A549 (cell line): Measurements from ENCODE around the gene PGAP3. TPM values are rescaled to one million over a fixed set of nuclear protein-coding genes. Genes with fewer than 3 reads are reported as not detected.
A peak's percentile ranks its signal among the peaks of the same experiment; 100 is the strongest.

Source experiments
- ATAC-seq, 2 experiments: fragments of 200-7000 bp in 1 of 2; fragments of >200 bp in 1 of 2; cut with Nextera tagmentation in 1 of 2; cut with Tn5 transposase in 1 of 2; 3 replicates each; pipeline versions ENCODE4 v1.8.0 to v1.9.1; 2018 to 2020; ENCODE audit warnings: mild to moderate bottlenecking in 1 of 2, moderate library complexity in 1 of 2
- CTCF ChIA-PET: fragments of 300-600 bp; sonication (Branson Sonifier 250); formaldehyde crosslinking; extraction: SDS; loops from one replicate; lab custom pipeline; 2021; ENCODE audit warnings: antibody characterized with exemption, inconsistent platforms; lab: Yijun Ruan, JAX
- POLR2A ChIA-PET: fragments of 350-600 bp; formaldehyde crosslinking; extraction: SDS; loops from one replicate; lab custom pipeline; 2021; ENCODE audit warnings: antibody characterized with exemption, inconsistent platforms; lab: Yijun Ruan, JAX
- DNase-seq, 2 experiments: peaks; one replicate each; pipeline versions ENCODE4 v3.0.0 to v3.0.0-alpha.2; 2011 to 2016; ENCODE audit warnings: low read depth in 1 of 2, low spot score in 1 of 2
- FAIRE-seq: peaks from 2 replicates; lab custom pipeline; 2011; peaks lifted over from hg19 to GRCh38; lab: Jason Lieb, UNC
- H3K27ac ChIP-seq, 2 experiments: fragments of >200 bp; sonication (Bioruptor Twin); formaldehyde crosslinking; 3 replicates each; pipeline ENCODE4 v1.5.1; 2016 to 2017
- H3K4me1 ChIP-seq: fragments of >200 bp; sonication (Bioruptor Twin); formaldehyde crosslinking; 3 replicates; pipeline ENCODE4 v1.6.1; 2016
- H3K4me2 ChIP-seq: fragments of >200 bp; sonication (Bioruptor Twin); formaldehyde crosslinking; 3 replicates; pipeline ENCODE4 v1.6.1; 2016
- H3K4me3 ChIP-seq: fragments of >200 bp; sonication (Bioruptor Twin); formaldehyde crosslinking; 3 replicates; pipeline ENCODE4 v1.5.1; 2016
- H3K9me3 ChIP-seq: fragments of >200 bp; sonication (Bioruptor Twin); formaldehyde crosslinking; 3 replicates; pipeline ENCODE4 v1.6.1; 2016
- CEBPB ChIP-seq, 2 experiments: fragments of >200 bp in 1 of 2; sonication (Bioruptor Twin) in 1 of 2; formaldehyde crosslinking in 1 of 2; IDR thresholded peaks; 2 replicates each; pipeline ENCODE4 v1.6.1; 2012 to 2016
- CHD4 ChIP-seq: fragments of 200-600 bp; sonication (generic); IDR thresholded peaks from 2 replicates; pipeline ENCODE4 v1.6.1; 2016; ENCODE audit warnings: antibody characterized with exemption, mild to moderate bottlenecking, borderline replicate concordance
- EP300 ChIP-seq, 2 experiments: fragments of >200 bp; sonication (Bioruptor Twin); formaldehyde crosslinking; IDR thresholded peaks; 2 replicates in 1 of 2; 3 replicates in 1 of 2; pipeline ENCODE4 v1.6.1; 2016 to 2017
- FOSB ChIP-seq: fragments of 250-450 bp; sonication (Bioruptor Pico); IDR thresholded peaks from 2 replicates; pipeline ENCODE4 v1.5.0; 2020; ENCODE audit warnings: mild to moderate bottlenecking, moderate library complexity
- GATA3 ChIP-seq: IDR thresholded peaks from 2 replicates; pipeline ENCODE4 v1.6.1; 2012; ENCODE audit warnings: borderline replicate concordance
- HOXA7 ChIP-seq: fragments of 250-450 bp; sonication (Bioruptor Pico); IDR thresholded peaks from 2 replicates; pipeline ENCODE4 v1.5.0; 2020; ENCODE audit warnings: mild to moderate bottlenecking, moderate library complexity
- HOXB5 ChIP-seq: fragments of 250-450 bp; sonication (Bioruptor Pico); IDR thresholded peaks from 2 replicates; pipeline ENCODE4 v1.5.0; 2020; ENCODE audit warnings: mild to moderate bottlenecking, moderate library complexity
- MAFK ChIP-seq: fragments of 450-650 bp; IDR thresholded peaks from 2 replicates; pipeline ENCODE4 v1.6.1; 2014; ENCODE audit not compliant: partially characterized antibody
- MAZ ChIP-seq: fragments of 150-350 bp; IDR thresholded peaks from 2 replicates; pipeline ENCODE4 v1.6.1; 2014; ENCODE audit warnings: antibody characterized with exemption, low read depth, low read length, borderline replicate concordance
- NFE2L2 ChIP-seq: fragments of 150-350 bp; conservative IDR thresholded peaks from 2 replicates; pipeline ENCODE4 v1.6.1; 2014; ENCODE audit warnings: low read length
- POLR2A ChIP-seq: IDR thresholded peaks from 2 replicates; pipeline ENCODE4 v1.6.1; 2012; ENCODE audit warnings: mild to moderate bottlenecking, low read length
- POLR2AphosphoS2 ChIP-seq: conservative IDR thresholded peaks from 2 replicates; pipeline ENCODE4 v1.6.1; 2012; ENCODE audit warnings: low read length, improper control_type of control experiment, inconsistent platforms
- RAD21 ChIP-seq, 2 experiments: fragments of >200 bp in 1 of 2; sonication (Bioruptor Twin) in 1 of 2; formaldehyde crosslinking in 1 of 2; IDR thresholded peaks in 1 of 2; conservative IDR thresholded peaks in 1 of 2; 2 replicates in 1 of 2; 3 replicates in 1 of 2; pipeline ENCODE4 v1.6.1; 2012 to 2018; ENCODE audit warnings: inconsistent platforms in 1 of 2
- SREBF2 ChIP-seq: fragments of 450-650 bp; IDR thresholded peaks from 2 replicates; pipeline ENCODE4 v1.6.1; 2014; ENCODE audit warnings: mild to moderate bottlenecking, moderate library complexity
- TP53 ChIP-seq: fragments of 250-450 bp; sonication (Bioruptor Pico); IDR thresholded peaks from 2 replicates; pipeline ENCODE4 v1.5.0; 2021; ENCODE audit warnings: mild to moderate bottlenecking, moderate library complexity
- ZFP36 ChIP-seq: fragments of 450-650 bp; IDR thresholded peaks from 2 replicates; pipeline ENCODE4 v1.6.1; 2014; ENCODE audit warnings: borderline replicate concordance; ENCODE audit not compliant: partially characterized antibody
- ZSCAN20 ChIP-seq: fragments of 250-450 bp; sonication (Bioruptor Pico); IDR thresholded peaks from 2 replicates; pipeline ENCODE4 v1.8.0; 2022; ENCODE audit warnings: mild to moderate bottlenecking, moderate library complexity
- WGBS: methylation state at CpG from one replicate; pipeline ENCODE4 v1.1.6; 2017; ENCODE audit errors: missing lambda C conversion rate; 5-methylcytosine and 5-hydroxymethylcytosine counted together
- polyA plus RNA-seq, 4 experiments: library from polyadenylated mRNA; depleted of rRNA in 3 of 4; stranded (reverse); fragments of >200 nt; fragmentation: RNase III in 1 of 4; extraction: RNeasy Plus Mini Kit Qiagen cat#74134 plus additional on column Dnase treatment in 1 of 4; gene quantifications; 2 replicates in 3 of 4; 3 replicates in 1 of 4; pipeline ENCODE4 v1.2.3, GENCODE V29; 2011 to 2017
- TF ChIP-seq, protein P1 (sequence below): fragments of >200 bp; sonication (Bioruptor Twin); formaldehyde crosslinking; IDR thresholded peaks from 3 replicates; pipeline ENCODE4 v1.6.1; 2016
- TF ChIP-seq, protein P2 (sequence below): IDR thresholded peaks from 2 replicates; pipeline ENCODE4 v1.6.1; 2012
- TF ChIP-seq, protein P3 (sequence below): IDR thresholded peaks from 2 replicates; pipeline ENCODE4 v1.6.1; 2012
- TF ChIP-seq, protein P4 (sequence below): IDR thresholded peaks from 2 replicates; pipeline ENCODE4 v1.6.1; 2012; ENCODE audit warnings: low read depth, borderline replicate concordance

Gene PGAP3
- polyA plus RNA-seq, 2 of the 4 experiments (the other 2 are of a cell fraction), result 7.3 to 8.5 TPM

DNA sequence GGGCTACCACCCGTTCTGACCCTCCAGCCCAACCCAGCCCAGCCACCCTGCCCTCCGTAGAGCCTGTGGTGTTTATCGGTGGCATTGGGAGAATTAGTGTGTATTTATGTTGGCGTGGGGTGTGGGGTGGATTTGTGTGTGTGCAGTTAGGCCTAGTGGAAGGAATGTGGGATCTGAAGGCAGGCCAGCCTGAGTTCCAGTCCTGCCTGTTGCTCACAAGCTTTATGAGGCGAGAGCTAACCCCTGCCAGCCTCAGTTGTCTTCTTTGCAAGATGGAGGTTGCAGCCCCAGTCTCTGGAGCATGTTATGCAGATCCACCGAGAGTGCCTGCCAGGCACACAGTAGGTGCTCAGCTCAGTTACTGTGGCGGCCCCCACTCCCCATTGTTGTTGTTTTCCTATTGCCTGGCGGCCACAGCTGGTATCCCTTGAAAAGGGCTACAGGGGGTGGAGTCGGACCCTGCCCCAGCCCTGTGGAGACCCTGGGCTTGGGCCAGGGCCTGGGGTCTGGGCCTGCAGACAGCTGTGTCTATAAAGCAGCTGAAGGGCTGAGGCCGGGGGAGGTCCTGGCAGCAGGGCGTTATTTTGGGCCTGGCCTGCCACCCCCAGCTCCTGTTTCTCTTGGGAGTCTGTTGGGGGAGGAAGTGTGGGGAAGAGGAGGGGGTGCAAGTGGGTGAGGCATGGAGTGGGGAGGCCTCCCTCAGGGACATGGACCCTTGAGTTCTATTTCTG is 17.1 kb upstream of the PGAP3 start:
- Histone ChIP-seq H3K4me1 (peaks cover 59% of the 10 kb centered on the region), H3K4me2 (peak overlapping the region; percentile 3; the same call in 1 of the 3 replicates), H3K4me3 (no peak overlapping the region), H3K27ac (peak overlapping the region in 1 of 2 experiments; percentile 24; a peak in 1 of 6 replicates)
- peak; percentile 38 to 40 for DNase-seq
- POLR2A ChIA-PET, result no interaction called here
- TF ChIP-seq SREBF2, result no peak
- TF ChIP-seq HOXB5, result no peak
- TF ChIP-seq, protein P1, sequence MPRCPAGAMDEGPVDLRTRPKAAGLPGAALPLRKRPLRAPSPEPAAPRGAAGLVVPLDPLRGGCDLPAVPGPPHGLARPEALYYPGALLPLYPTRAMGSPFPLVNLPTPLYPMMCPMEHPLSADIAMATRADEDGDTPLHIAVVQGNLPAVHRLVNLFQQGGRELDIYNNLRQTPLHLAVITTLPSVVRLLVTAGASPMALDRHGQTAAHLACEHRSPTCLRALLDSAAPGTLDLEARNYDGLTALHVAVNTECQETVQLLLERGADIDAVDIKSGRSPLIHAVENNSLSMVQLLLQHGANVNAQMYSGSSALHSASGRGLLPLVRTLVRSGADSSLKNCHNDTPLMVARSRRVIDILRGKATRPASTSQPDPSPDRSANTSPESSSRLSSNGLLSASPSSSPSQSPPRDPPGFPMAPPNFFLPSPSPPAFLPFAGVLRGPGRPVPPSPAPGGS, result no peak
- TF ChIP-seq, protein P2, sequence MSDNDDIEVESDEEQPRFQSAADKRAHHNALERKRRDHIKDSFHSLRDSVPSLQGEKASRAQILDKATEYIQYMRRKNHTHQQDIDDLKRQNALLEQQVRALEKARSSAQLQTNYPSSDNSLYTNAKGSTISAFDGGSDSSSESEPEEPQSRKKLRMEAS, result no peak
- TF ChIP-seq, protein P3, sequence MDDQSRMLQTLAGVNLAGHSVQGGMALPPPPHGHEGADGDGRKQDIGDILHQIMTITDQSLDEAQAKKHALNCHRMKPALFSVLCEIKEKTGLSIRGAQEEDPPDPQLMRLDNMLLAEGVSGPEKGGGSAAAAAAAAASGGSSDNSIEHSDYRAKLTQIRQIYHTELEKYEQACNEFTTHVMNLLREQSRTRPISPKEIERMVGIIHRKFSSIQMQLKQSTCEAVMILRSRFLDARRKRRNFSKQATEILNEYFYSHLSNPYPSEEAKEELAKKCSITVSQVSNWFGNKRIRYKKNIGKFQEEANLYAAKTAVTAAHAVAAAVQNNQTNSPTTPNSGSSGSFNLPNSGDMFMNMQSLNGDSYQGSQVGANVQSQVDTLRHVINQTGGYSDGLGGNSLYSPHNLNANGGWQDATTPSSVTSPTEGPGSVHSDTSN, result no peak
- no peak for TF ChIP-seq MAFK
- TF ChIP-seq TP53 (CRISPR knock-in tag), result no peak
- TF ChIP-seq, all 56 proteins: peak for 0
- FAIRE-seq (no peak), ATAC-seq (no peak)
- no peaks in the 10 kb centered on the region for H3K9me3 ChIP-seq
- CTCF ChIA-PET, result interaction anchor here (0.9 to 50.7 kb wide), 7 partner anchors 12 to 68 kb away, joined by 3 to 1391 read pairs (median 7); partner anchors contain the start of genes MIEN1, PGAP3, PPP1R1B and STARD3
- 85% methylated on average over 9 of the region's 11 CpGs for WGBS

DNA sequence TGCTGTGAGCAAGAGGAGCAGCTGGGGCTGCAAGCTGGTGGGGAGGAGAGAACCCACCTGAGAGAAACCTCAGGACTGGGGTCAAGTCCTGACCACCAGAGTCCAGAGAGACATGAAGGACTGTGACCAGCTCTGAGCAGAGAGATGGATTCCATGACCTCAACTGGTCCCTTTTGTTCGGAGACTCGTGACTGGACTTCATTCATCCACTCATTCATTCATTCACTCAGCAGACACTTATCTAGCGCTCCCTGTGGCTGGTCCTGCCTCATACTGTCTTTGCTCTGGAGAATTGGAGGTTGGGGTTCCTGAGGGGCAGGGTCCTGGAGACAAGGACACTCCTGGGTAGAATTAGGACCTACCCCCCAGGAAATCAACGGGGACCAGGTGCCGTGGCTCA is 16.1 kb upstream of the PGAP3 start:
- ChIA-PET POLR2A (interaction anchor here (1.0 kb wide), 1 partner anchor 26 kb away, joined by 4 read pairs; the partner anchor contains the start of gene MIEN1), CTCF (interaction anchor here (0.6 to 50.7 kb wide), 7 partner anchors 11 to 66 kb away, joined by 3 to 1391 read pairs (median 4); partner anchors contain the start of genes MIEN1, PGAP3, PNMT and PPP1R1B)
- peak overlapping the region; percentile 39 to 49 for H3K27ac ChIP-seq
- no peak for DNase-seq
- H3K4me2 ChIP-seq, result peak overlapping the region; percentile 81
- TF ChIP-seq, protein P4, sequence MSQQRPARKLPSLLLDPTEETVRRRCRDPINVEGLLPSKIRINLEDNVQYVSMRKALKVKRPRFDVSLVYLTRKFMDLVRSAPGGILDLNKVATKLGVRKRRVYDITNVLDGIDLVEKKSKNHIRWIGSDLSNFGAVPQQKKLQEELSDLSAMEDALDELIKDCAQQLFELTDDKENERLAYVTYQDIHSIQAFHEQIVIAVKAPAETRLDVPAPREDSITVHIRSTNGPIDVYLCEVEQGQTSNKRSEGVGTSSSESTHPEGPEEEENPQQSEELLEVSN, result no peak
- no peak for TF ChIP-seq EP300 (IDR thresholded peaks at IDR 0.05)
- TF ChIP-seq FOSB (CRISPR knock-in tag), result no peak
- TF ChIP-seq HOXA7 (CRISPR knock-in tag), result no peak
- TF ChIP-seq POLR2A, result no peak
- TF ChIP-seq, protein P2, result no peak
- no peak for TF ChIP-seq ZSCAN20 (CRISPR knock-in tag)
- no peak for TF ChIP-seq MAZ
- no peak for TF ChIP-seq ZFP36
- no peak for TF ChIP-seq CHD4
- TF ChIP-seq GATA3, result no peak
- no peak for TF ChIP-seq MAFK
- TF ChIP-seq POLR2AphosphoS2, result no peak
- no peak for TF ChIP-seq NFE2L2
- TF ChIP-seq RAD21 (conservative IDR thresholded peaks at IDR 0.05 in 1 of 2, IDR thresholded peaks at IDR 0.05 in 1 of 2), result no peak
- TF ChIP-seq CEBPB (IDR thresholded peaks at IDR 0.05), result no peak
- TF ChIP-seq, all 56 proteins: peak for 0
- peaks cover 65% of the 10 kb centered on the region for H3K4me1 ChIP-seq
- FAIRE-seq (no peak), ATAC-seq (no peak)
- no peaks in the 10 kb centered on the region for H3K9me3 ChIP-seq
- 95% methylated on average over 5 of the region's 5 CpGs for WGBS
- no peak overlapping the region for H3K4me3 ChIP-seq
